CD4-positive, alpha-beta T cell (primary cell): ENCODE results near the gene CILP. TPM values are rescaled to one million over a fixed set of nuclear protein-coding genes. Genes with fewer than 3 reads are reported as not detected.

Source experiments
- ATAC-seq: fragments of 200-7000 bp; cut with Tn5 transposase; one replicate; pipeline ENCODE4 v1.10.0; 2022; ENCODE audit warnings: mild to moderate bottlenecking; ENCODE audit not compliant: poor library complexity
- CTCF ChIA-PET: fragments of 350-600 bp; sonication (Branson Sonifier 250); formaldehyde crosslinking; loops from one replicate; lab custom pipeline; 2021; ENCODE audit warnings: antibody characterized with exemption, inconsistent platforms; lab: Charles Lee
- POLR2A ChIA-PET: fragments of 350-600 bp; sonication (Branson Sonifier 250); formaldehyde crosslinking; loops from one replicate; lab custom pipeline; 2021; ENCODE audit warnings: antibody characterized with exemption, inconsistent platforms; lab: Charles Lee
- DNase-seq, 14 experiments: peaks; one replicate each; pipeline ENCODE4 v3.0.0-alpha.2; 2013 to 2020; ENCODE audit warnings: mixed read lengths in 2 of 14
- H3K27ac ChIP-seq, 2 donors: one replicate each; pipeline versions ENCODE4 v1.5.1 to v1.7.0; 2013; ENCODE audit warnings: low read length in 2 of 2, low read depth in 1 of 2, mild to moderate bottlenecking in 1 of 2
- H3K27me3 ChIP-seq, 2 experiments: 1 replicate in 1 of 2; 2 replicates in 1 of 2; pipeline versions ENCODE4 v1.6.1 to v1.7.0; 2013; ENCODE audit warnings: low read length in 2 of 2, control low read depth in 1 of 2, mild to moderate bottlenecking in 1 of 2, moderate library complexity in 1 of 2; ENCODE audit not compliant: insufficient read depth in 2 of 2, control insufficient read depth in 1 of 2
- H3K36me3 ChIP-seq: one replicate; pipeline ENCODE4 v1.6.1; 2013; ENCODE audit warnings: low read length, control low read depth; ENCODE audit not compliant: insufficient read depth
- H3K4me1 ChIP-seq: one replicate; pipeline ENCODE4 v1.6.1; 2013; ENCODE audit warnings: low read length, control low read depth; ENCODE audit not compliant: insufficient read depth
- H3K4me3 ChIP-seq: one replicate; pipeline ENCODE4 v1.5.1; 2013; ENCODE audit warnings: mild to moderate bottlenecking, low read length, moderate library complexity
- H3K9me3 ChIP-seq, 2 experiments: 1 replicate in 1 of 2; 2 replicates in 1 of 2; pipeline versions ENCODE4 v1.6.1 to v1.7.0; 2013; ENCODE audit warnings: low read length in 2 of 2, mild to moderate bottlenecking in 2 of 2, control low read depth in 1 of 2, moderate library complexity in 1 of 2; ENCODE audit not compliant: control insufficient read depth in 1 of 2, insufficient read depth in 1 of 2
- H3K27ac Mint-ChIP-seq: one replicate; pipeline ENCODE4 v1.8.0; 2020; ENCODE audit warnings: mixed read lengths
- H3K27me3 Mint-ChIP-seq: one replicate; pipeline ENCODE4 v1.8.0; 2021; ENCODE audit warnings: mixed read lengths
- H3K36me3 Mint-ChIP-seq: one replicate; pipeline ENCODE4 v1.8.0; 2021; ENCODE audit warnings: low read depth, mixed read lengths
- H3K4me1 Mint-ChIP-seq: one replicate; pipeline ENCODE4 v1.8.0; 2021; ENCODE audit warnings: low read depth, mixed read lengths
- H3K4me3 Mint-ChIP-seq: one replicate; pipeline ENCODE4 v1.8.0; 2020; ENCODE audit warnings: mild to moderate bottlenecking, mixed read lengths
- H3K9me3 Mint-ChIP-seq: one replicate; pipeline ENCODE4 v1.8.0; 2020; ENCODE audit warnings: mixed read lengths
- CTCF ChIP-seq: fragments of 200-600 bp; IDR thresholded peaks from one replicate; pipeline ENCODE4 v1.8.0; 2022; ENCODE audit warnings: antibody characterized with exemption, mild to moderate bottlenecking
- intact Hi-C, 2 experiments: fragments of 100-400 bp; cut with DNase I in 1 of 2; cut with micrococcal nuclease in 1 of 2; formaldehyde crosslinking; loops; one replicate each; pipeline versions ENCODE4 v1.15.1 to v1.9.0; 2023 to 2025; cut with DNase I, micrococcal nuclease
- total RNA-seq, 174 experiments: library from RNA in 2 of 174; stranded (reverse) in 2 of 174; gene quantifications; one replicate each; pipeline ENCODE4 v1.2.3 and lab custom pipeline; 2021 to 2026

Gene CILP
- total RNA-seq, 2 experiments from 2014 or later: 0.31 to 0.33 TPM

GRCh38 chr15:65217526-65218482 lies 6.5 kb upstream of the CILP start:
- ChIA-PET POLR2A (no interaction called here), CTCF (interaction anchor here (0.8 kb wide), 1 partner anchor 18 kb away, joined by 3 read pairs; no protein-coding TSS in a partner anchor)
- DNase-seq (no peak), ATAC-seq (no peak)
- no peaks in the 10 kb centered on the region for H3K4me1 Mint-ChIP-seq
- no peak overlapping the region for H3K4me3 Mint-ChIP-seq
- intact Hi-C loops: no loop called here
- no peaks in the 10 kb centered on the region for H3K27me3 Mint-ChIP-seq
- H3K9me3 Mint-ChIP-seq: no peaks in the 10 kb centered on the region
- no peaks in the 10 kb centered on the region for H3K9me3 ChIP-seq
- no peak overlapping the region for H3K4me3 ChIP-seq
- H3K4me1 ChIP-seq: no peaks in the 10 kb centered on the region
- no peak overlapping the region for H3K27ac ChIP-seq
- no peaks in the 10 kb centered on the region for H3K36me3 ChIP-seq
- no peak for TF ChIP-seq CTCF
- no peaks in the 10 kb centered on the region for H3K27me3 ChIP-seq
- no peaks in the 10 kb centered on the region for H3K36me3 Mint-ChIP-seq
- H3K27ac Mint-ChIP-seq: no peak overlapping the region

- CTCF ChIA-PET: no interaction called here
These were observed 4.2 kb upstream of the CILP start for GRCh38 chr15:65215496-65215895.

GRCh38 chr15:65214010-65214409 lies 2.7 kb upstream of the CILP start:
- CTCF ChIA-PET: no interaction called here
- H3K36me3 Mint-ChIP-seq: no peaks in the 10 kb centered on the region
- H3K4me1 ChIP-seq: no peaks in the 10 kb centered on the region
- H3K9me3 ChIP-seq: no peaks in the 10 kb centered on the region
- DNase-seq (no peak), ATAC-seq (no peak)
- H3K4me3 Mint-ChIP-seq: no peak overlapping the region
- POLR2A ChIA-PET: no interaction called here
- intact Hi-C loops: no loop called here
- no peaks in the 10 kb centered on the region for H3K27me3 Mint-ChIP-seq
- no peak overlapping the region for H3K27ac ChIP-seq
- H3K4me3 ChIP-seq: no peak overlapping the region
- no peaks in the 10 kb centered on the region for H3K27me3 ChIP-seq
- no peak overlapping the region for H3K27ac Mint-ChIP-seq
- no peaks in the 10 kb centered on the region for H3K36me3 ChIP-seq
- no peak for TF ChIP-seq CTCF
- H3K4me1 Mint-ChIP-seq: no peaks in the 10 kb centered on the region
- no peaks in the 10 kb centered on the region for H3K9me3 Mint-ChIP-seq

More at GRCh38 chr15:65215496-65215895, 4.2 kb upstream of the CILP start:
- no peak overlapping the region for H3K27ac Mint-ChIP-seq
- Histone ChIP-seq H3K27me3 (no peaks in the 10 kb centered on the region), H3K36me3 (no peaks in the 10 kb centered on the region), H3K27ac (no peak overlapping the region), H3K9me3 (no peaks in the 10 kb centered on the region), H3K4me1 (no peaks in the 10 kb centered on the region), H3K4me3 (no peak overlapping the region)
- H3K27me3 Mint-ChIP-seq: no peaks in the 10 kb centered on the region
- DNase-seq (no peak), ATAC-seq (no peak)
- intact Hi-C loops: no loop called here
- H3K4me3 Mint-ChIP-seq: no peak overlapping the region
- POLR2A ChIA-PET: no interaction called here
- H3K4me1 Mint-ChIP-seq: no peaks in the 10 kb centered on the region
- no peaks in the 10 kb centered on the region for H3K9me3 Mint-ChIP-seq
- H3K36me3 Mint-ChIP-seq: no peaks in the 10 kb centered on the region
- TF ChIP-seq CTCF: no peak
